ENCODE results near the gene LRGUK.

LRGUK gene

GRCh38 chr7:134186027-134186426 lies 58.9 kb downstream of the LRGUK start:
- Histone ChIP-seq H3K27ac (no peak overlapping the region), H3K9ac (ENCODE audit: insufficient read length) (no peak overlapping the region), H3K4me3 (no peak overlapping the region), H3K9me3 (ENCODE audit: low read depth, low read length) (no peaks in the 10 kb centered on the region), H3K36me3 (ENCODE audit: insufficient read depth, low read length) (no peaks in the 10 kb centered on the region)
- DNase-seq (ENCODE audit: low read depth, low spot score), result no peak
- TF ChIP-seq FOXP2 (optimal IDR thresholded peaks at IDR 0.05; ENCODE audit: control extremely low read depth, extremely low read length, insufficient read depth), result no peak
- no peak for TF ChIP-seq EZH2 (IDR thresholded peaks at IDR 0.05)
- TF ChIP-seq POLR2AphosphoS5 (IDR thresholded peaks at IDR 0.05; ENCODE audit: borderline replicate concordance, low read depth, low read length), result no peak

- Histone ChIP-seq H3K9ac (ENCODE audit: insufficient read length) (no peak overlapping the region), H3K9me3 (ENCODE audit: low read depth, low read length) (no peaks in the 10 kb centered on the region), H3K4me3 (no peak overlapping the region), H3K36me3 (ENCODE audit: insufficient read depth, low read length) (no peaks in the 10 kb centered on the region), H3K27ac (no peak overlapping the region)
- DNase-seq (ENCODE audit: low read depth, low spot score), result no peak
- TF ChIP-seq POLR2AphosphoS5 (IDR thresholded peaks at IDR 0.05; ENCODE audit: borderline replicate concordance, low read depth, low read length) (no peak), EZH2 (IDR thresholded peaks at IDR 0.05) (no peak), FOXP2 (optimal IDR thresholded peaks at IDR 0.05; ENCODE audit: control extremely low read depth, extremely low read length, insufficient read depth) (no peak)
These were observed 59.7 kb downstream of the LRGUK start for GRCh38 chr7:134186801-134187200.

- TF ChIP-seq EZH2 (IDR thresholded peaks at IDR 0.05) (no peak), FOXP2 (optimal IDR thresholded peaks at IDR 0.05; ENCODE audit: control extremely low read depth, extremely low read length, insufficient read depth) (no peak)
- H3K4me3 ChIP-seq, result no peak overlapping the region
- H3K9me3 ChIP-seq (ENCODE audit: low read depth, low read length), result no peaks in the 10 kb centered on the region
- no peak overlapping the region for H3K27ac ChIP-seq
- no peak overlapping the region for H3K9ac ChIP-seq (ENCODE audit: insufficient read length)
- DNase-seq (ENCODE audit: low read depth, low spot score), result no peak
- H3K36me3 ChIP-seq (ENCODE audit: insufficient read depth, low read length), result no peaks in the 10 kb centered on the region
These were observed 60.8 kb downstream of the LRGUK start for GRCh38 chr7:134187893-134188292.

GRCh38 chr7:134188311-134188710 lies 61.2 kb downstream of the LRGUK start:
- H3K4me3 ChIP-seq, result no peak overlapping the region
- TF ChIP-seq FOXP2 (optimal IDR thresholded peaks at IDR 0.05; ENCODE audit: control extremely low read depth, extremely low read length, insufficient read depth), result no peak
- TF ChIP-seq POLR2AphosphoS5 (IDR thresholded peaks at IDR 0.05; ENCODE audit: borderline replicate concordance, low read depth, low read length), result no peak
- no peak for TF ChIP-seq EZH2 (IDR thresholded peaks at IDR 0.05)
- no peaks in the 10 kb centered on the region for H3K36me3 ChIP-seq (ENCODE audit: insufficient read depth, low read length)
- no peaks in the 10 kb centered on the region for H3K9me3 ChIP-seq (ENCODE audit: low read depth, low read length)
- DNase-seq (ENCODE audit: low read depth, low spot score), result no peak
- H3K27ac ChIP-seq, result no peak overlapping the region
- H3K9ac ChIP-seq (ENCODE audit: insufficient read length), result no peak overlapping the region

GRCh38 chr7:134189559-134189958 lies 62.4 kb downstream of the LRGUK start:
- Histone ChIP-seq H3K9me3 (ENCODE audit: low read depth, low read length) (no peaks in the 10 kb centered on the region), H3K36me3 (ENCODE audit: insufficient read depth, low read length) (no peaks in the 10 kb centered on the region), H3K27ac (no peak overlapping the region), H3K9ac (ENCODE audit: insufficient read length) (no peak overlapping the region), H3K4me3 (no peak overlapping the region)
- DNase-seq (ENCODE audit: low read depth, low spot score), result no peak
- no peak for TF ChIP-seq EZH2 (IDR thresholded peaks at IDR 0.05)
- no peak for TF ChIP-seq POLR2AphosphoS5 (IDR thresholded peaks at IDR 0.05; ENCODE audit: borderline replicate concordance, low read depth, low read length)
- no peak for TF ChIP-seq FOXP2 (optimal IDR thresholded peaks at IDR 0.05; ENCODE audit: control extremely low read depth, extremely low read length, insufficient read depth)

GRCh38 chr7:134191876-134192275 lies 64.7 kb downstream of the LRGUK start:
- no peaks in the 10 kb centered on the region for H3K9me3 ChIP-seq (ENCODE audit: low read depth, low read length)
- no peak overlapping the region for H3K27ac ChIP-seq
- no peak overlapping the region for H3K4me3 ChIP-seq
- no peaks in the 10 kb centered on the region for H3K36me3 ChIP-seq (ENCODE audit: insufficient read depth, low read length)
- DNase-seq (ENCODE audit: low read depth, low spot score), result no peak
- H3K9ac ChIP-seq (ENCODE audit: insufficient read length), result no peak overlapping the region
- TF ChIP-seq POLR2AphosphoS5 (IDR thresholded peaks at IDR 0.05; ENCODE audit: borderline replicate concordance, low read depth, low read length) (no peak), EZH2 (IDR thresholded peaks at IDR 0.05) (no peak), FOXP2 (optimal IDR thresholded peaks at IDR 0.05; ENCODE audit: control extremely low read depth, extremely low read length, insufficient read depth) (no peak)

GRCh38 chr7:134193240-134193639 lies 66.1 kb downstream of the LRGUK start:
- Histone ChIP-seq H3K4me3 (no peak overlapping the region), H3K9me3 (ENCODE audit: low read depth, low read length) (no peaks in the 10 kb centered on the region), H3K9ac (ENCODE audit: insufficient read length) (no peak overlapping the region), H3K36me3 (ENCODE audit: insufficient read depth, low read length) (no peaks in the 10 kb centered on the region), H3K27ac (no peak overlapping the region)
- no peak for DNase-seq (ENCODE audit: low read depth, low spot score)
- TF ChIP-seq POLR2AphosphoS5 (IDR thresholded peaks at IDR 0.05; ENCODE audit: borderline replicate concordance, low read depth, low read length) (no peak), EZH2 (IDR thresholded peaks at IDR 0.05) (no peak), FOXP2 (optimal IDR thresholded peaks at IDR 0.05; ENCODE audit: control extremely low read depth, extremely low read length, insufficient read depth) (no peak)

GRCh38 chr7:134195252-134195651 lies 68.1 kb downstream of the LRGUK start:
- Histone ChIP-seq H3K27ac (no peak overlapping the region), H3K9me3 (ENCODE audit: low read depth, low read length) (no peaks in the 10 kb centered on the region), H3K4me3 (no peak overlapping the region), H3K36me3 (ENCODE audit: insufficient read depth, low read length) (no peaks in the 10 kb centered on the region), H3K9ac (ENCODE audit: insufficient read length) (no peak overlapping the region)
- TF ChIP-seq POLR2AphosphoS5 (IDR thresholded peaks at IDR 0.05; ENCODE audit: borderline replicate concordance, low read depth, low read length), result no peak
- no peak for TF ChIP-seq EZH2 (IDR thresholded peaks at IDR 0.05)
- TF ChIP-seq FOXP2 (optimal IDR thresholded peaks at IDR 0.05; ENCODE audit: control extremely low read depth, extremely low read length, insufficient read depth), result no peak
- no peak for DNase-seq (ENCODE audit: low read depth, low spot score)

- DNase-seq (ENCODE audit: low read depth, low spot score), result no peak
- no peak overlapping the region for H3K9ac ChIP-seq (ENCODE audit: insufficient read length)
- H3K27ac ChIP-seq, result no peak overlapping the region
- TF ChIP-seq POLR2AphosphoS5 (IDR thresholded peaks at IDR 0.05; ENCODE audit: borderline replicate concordance, low read depth, low read length) (no peak), FOXP2 (optimal IDR thresholded peaks at IDR 0.05; ENCODE audit: control extremely low read depth, extremely low read length, insufficient read depth) (no peak), EZH2 (IDR thresholded peaks at IDR 0.05) (no peak)
- no peaks in the 10 kb centered on the region for H3K9me3 ChIP-seq (ENCODE audit: low read depth, low read length)
- H3K4me3 ChIP-seq, result no peak overlapping the region
- no peaks in the 10 kb centered on the region for H3K36me3 ChIP-seq (ENCODE audit: insufficient read depth, low read length)
These were observed 69.3 kb downstream of the LRGUK start for GRCh38 chr7:134196439-134196838.
